ENCODE measurements around the gene SSRP1. TPM values are rescaled to one million over a fixed set of nuclear protein-coding genes. Genes with fewer than 3 reads are reported as not detected.
"Not testable (repeated sequence)": the region's sequence is repeated elsewhere in the genome, so short reads cannot be mapped to it uniquely, and the experiment has no call there.

SSRP1 gene
- total RNA-seq, 1 donor from 2014 or later = 54.9 TPM

DNA sequence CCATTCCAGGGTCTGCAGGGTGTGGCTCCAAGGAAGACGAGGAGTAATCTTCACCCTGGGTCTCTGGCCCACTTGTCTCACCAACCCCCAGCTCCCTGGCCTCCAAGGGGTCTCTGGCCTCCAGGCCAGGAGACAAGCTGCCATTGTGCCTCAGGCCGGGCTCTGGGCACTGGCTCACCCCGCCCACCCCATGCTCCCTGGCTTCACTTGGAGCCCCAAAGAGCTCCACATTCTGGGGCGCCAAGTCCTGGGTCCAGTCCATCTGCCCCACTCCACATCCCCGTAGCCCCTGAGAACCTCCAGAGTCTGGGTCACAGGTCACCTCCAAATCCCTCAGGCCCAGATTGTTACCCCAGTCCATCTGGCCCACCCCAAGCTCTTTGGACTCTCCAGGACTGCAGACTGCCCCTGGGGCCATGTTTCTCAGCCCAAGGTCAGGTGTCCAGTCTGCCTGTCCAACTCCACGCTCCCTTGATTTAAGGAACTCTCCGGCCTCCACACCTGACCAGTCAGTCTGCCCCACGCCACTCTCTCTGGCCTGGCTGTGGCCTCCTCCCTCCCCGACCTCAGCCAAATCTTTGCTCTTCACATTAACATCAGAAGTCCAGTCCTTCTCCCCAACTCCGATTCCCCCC is 27.1 kb downstream of the SSRP1 start:
- DNase-seq (ENCODE audit: low spot score) = no peak
- ATAC-seq = no peak
- intact Hi-C loops (cut with DNase I) = no loop called here

- DNase-seq (ENCODE audit: low spot score) (no peak), ATAC-seq (no peak)
- intact Hi-C loops (cut with DNase I) = no loop called here
These were observed 27.9 kb downstream of the SSRP1 start for GRCh38 chr11:57307666-57308270.

DNA sequence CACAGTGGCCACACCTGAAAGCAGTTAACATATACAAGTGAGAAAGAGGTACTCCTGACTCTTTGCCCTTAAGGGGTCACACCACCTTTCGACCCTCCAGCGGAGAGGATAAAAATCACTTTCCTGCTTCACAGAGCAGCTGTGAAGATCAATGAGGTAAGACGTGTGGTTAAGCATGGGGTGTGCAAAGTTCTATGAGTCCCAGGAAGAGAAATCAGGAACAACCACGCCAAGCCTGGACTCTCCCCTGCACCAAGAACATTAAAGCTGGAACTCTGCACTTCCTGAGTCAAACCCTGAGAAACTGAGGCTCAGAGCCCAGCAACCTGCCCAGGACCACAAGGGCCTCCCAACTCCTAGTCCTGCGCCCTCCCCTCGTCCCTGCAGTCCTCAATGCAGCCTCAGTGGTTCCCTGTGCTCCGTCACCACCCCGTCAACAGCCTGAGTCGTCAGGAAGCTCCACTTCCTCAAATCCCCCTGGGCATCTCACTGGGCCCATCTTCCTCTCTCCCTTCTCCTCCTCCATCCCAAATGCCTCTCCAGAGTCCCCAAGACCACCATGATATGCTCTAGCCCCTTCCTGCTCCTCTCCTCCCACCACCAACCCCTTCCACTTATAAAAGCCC is 28.6 kb downstream of the SSRP1 start:
- intact Hi-C loops (cut with DNase I) = no loop called here
- DNase-seq (ENCODE audit: low spot score) = no peak
- ATAC-seq = no peak

DNA sequence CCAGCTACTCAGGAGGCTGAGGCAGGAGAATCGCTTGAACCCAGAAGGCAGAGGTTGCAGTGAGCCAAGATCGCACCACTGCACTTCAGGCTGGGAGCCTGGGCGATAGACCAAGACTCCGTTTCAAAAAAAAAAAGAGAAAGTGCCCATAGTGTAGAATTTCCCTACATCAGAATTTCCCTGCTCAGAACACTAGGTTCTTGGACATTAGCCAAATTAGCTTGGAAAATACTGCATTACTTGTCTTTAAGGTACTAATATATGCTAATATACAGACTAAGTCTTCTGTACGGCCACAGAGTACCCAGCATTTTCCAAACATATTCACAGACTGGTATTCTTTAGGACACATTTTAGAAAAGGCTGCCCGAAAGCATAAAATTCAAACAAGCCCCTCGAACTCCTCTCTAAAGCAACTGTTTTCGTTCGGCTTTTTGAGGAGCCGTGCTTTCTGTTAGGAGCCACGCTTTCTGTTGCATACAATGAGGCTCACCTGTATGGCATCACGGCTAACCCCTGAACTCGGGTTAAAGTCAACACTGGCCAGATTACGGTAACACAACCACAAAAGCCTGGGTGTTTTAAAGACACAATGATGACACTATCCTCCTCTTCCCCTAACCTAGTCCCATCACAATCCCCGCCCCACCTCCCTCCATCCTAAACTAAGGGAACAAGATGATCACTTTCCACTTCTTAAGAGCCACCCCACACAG is 29.4 kb downstream of the SSRP1 start:
- intact Hi-C loops (cut with DNase I) = no loop called here
- DNase-seq (ENCODE audit: low spot score) (no peak), ATAC-seq (no peak)

DNA sequence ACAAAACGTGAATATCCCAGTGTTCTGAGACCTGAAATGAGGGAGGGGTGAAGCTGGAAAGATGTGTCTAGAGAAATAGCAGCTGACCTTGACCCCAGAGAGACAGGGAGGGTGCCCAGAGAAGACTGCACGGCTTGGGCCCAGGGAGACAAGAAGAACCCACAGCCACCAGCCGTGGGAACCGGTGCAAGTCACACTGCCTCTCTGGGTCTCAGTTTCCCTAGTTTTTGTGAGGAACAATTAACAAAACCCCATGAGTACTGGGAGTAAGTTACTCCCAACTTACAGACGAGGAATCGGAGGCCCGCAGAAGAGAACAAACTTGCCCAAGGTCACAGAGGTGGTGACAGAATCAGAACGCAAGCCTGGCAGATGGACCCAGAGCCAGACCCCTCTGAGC is 30.2 kb downstream of the SSRP1 start:
- DNase-seq (ENCODE audit: low spot score) (no peak), ATAC-seq (no peak)
- intact Hi-C loops (cut with DNase I) = no loop called here

DNA sequence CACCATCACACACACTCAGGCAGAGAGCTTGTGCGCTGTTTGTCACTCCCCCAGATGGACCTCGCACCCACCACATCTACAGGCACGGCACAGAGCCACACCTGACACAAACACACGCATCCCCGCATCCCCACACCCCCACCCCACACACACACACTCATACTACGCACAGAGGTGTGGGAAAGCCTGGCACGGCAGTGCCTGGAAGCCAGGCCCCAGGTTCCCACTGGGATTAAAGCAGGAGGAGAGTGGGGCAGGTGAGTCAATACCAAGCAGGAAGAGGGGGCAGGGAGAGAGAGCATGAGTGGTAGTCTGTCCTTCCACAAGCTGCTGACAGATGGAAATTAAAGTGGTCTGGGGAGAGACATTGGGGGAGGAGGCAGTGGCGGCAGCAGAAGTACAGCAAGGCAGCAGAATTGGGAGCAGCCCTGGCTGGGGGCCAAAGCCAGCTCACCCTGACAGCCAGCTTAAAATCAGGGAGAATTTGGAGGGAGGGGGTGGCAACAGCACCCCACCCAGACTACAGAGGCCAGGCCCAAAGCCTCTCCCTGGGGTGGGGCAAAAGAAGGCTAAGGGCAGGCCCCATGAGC is 31.6 kb downstream of the SSRP1 start:
- intact Hi-C loops (cut with DNase I) = no loop called here
- no peak for DNase-seq (ENCODE audit: low spot score)
- peak; percentile 47 for ATAC-seq

DNA sequence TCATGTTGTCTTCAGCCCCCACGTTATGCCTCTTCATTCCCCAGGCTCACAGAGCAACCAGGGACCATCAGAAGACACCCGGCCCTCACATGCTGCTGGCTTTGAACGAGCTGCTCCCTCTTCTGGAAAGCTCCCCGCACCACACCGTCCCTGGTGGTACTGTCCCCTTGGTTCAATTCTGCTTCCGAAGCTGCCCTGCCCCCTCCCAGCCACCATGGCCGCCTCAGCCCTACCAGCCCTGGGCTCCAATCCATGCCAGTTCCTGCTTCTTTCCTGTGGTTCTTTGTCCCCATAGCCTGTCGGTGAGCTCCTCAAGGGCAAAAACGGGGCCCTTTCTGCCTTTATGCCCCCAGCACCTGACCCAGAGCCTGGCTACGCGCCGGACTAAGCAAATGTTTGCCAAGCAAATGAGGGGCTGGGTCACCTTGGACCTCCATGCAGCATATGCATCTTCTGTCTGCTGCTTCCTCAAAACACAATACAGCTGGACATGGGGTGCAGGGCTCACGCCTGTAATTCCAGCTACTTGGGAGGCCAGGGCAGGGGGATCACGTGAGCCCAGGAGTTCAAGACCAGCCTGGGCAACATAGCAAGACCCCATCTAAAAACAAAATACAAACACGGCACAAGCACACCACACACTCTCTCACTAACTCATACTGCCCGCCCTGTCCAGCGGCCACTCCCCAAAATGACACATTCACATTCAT is 32.3 kb downstream of the SSRP1 start:
- intact Hi-C loops (cut with DNase I) = no loop called here
- ATAC-seq (no peak), DNase-seq (ENCODE audit: low spot score) (no peak)

GRCh38 chr11:57302489-57302888 is 33.2 kb downstream of the SSRP1 start:
- no peak for ATAC-seq
- intact Hi-C loops (cut with DNase I) = no loop called here
- no peak for DNase-seq (ENCODE audit: low spot score)

- DNase-seq (ENCODE audit: low spot score) = no peak
- no peak for ATAC-seq
- intact Hi-C loops (cut with DNase I) = no loop called here
These were observed 33.8 kb downstream of the SSRP1 start for GRCh38 chr11:57301711-57302423.

GRCh38 chr11:57300785-57301184 is 34.9 kb downstream of the SSRP1 start:
- ATAC-seq = no peak
- intact Hi-C loops (cut with DNase I) = no loop called here

DNA sequence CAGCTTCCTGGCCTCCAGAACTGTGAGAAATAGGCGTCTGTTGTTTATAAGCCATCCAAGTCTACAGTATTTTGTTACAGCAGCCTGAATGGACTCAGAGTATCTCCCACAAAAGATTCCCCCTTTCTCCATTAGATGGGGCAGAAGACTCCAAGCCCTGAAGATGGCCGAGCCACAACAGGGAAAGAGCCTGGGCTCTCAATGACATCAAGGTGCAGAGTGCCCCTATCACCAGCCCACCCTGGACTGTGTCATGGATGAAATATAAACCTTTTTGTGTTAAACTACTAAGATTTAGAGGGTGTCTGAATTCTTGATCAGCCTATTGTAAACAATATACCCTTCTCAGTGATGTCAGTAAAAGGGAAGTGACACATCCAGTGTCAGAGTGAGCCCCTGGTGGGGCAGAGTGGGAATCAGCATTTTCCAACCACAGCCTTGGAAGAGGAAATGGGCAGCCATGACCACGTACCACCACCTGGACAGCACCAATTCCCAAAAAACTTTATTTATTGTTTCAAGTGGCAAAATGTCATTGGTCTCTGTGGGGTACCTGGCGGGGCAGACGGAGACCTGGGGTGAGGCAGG is 36.4 kb downstream of the SSRP1 start:
- ATAC-seq (no peak), DNase-seq (ENCODE audit: low spot score) (no peak)
- intact Hi-C loops (cut with DNase I) = no loop called here

More at GRCh38 chr11:57300785-57301184, 34.9 kb downstream of the SSRP1 start:
- DNase-seq (ENCODE audit: low spot score) = no peak

- no peak for DNase-seq (ENCODE audit: low spot score)
- intact Hi-C loops (cut with DNase I) = no loop called here
- no peak for ATAC-seq
These were observed 38.5 kb downstream of the SSRP1 start for GRCh38 chr11:57297221-57297620.

DNA sequence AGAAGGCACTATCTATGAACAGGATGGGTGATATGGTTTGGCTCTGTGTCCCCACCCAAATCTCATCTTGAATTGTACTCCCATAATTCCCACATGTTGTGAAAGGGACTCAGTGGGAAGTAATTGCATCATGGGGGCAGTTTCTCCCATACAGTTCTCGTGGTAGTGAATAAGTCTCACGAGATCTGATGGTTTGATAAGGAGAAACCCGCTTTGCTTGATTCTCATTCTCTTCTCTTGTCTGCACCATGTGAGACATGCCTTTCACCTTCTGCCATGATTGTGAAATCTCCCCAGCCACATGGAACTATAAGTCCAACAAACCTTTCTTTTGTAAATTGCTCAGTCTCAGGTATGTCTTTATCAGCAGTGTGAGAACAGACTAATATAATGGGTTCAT is 39.5 kb downstream of the SSRP1 start:
- DNase-seq (ENCODE audit: low spot score); intact Hi-C loops (cut with DNase I); ATAC-seq: not testable (repeated sequence)

DNA sequence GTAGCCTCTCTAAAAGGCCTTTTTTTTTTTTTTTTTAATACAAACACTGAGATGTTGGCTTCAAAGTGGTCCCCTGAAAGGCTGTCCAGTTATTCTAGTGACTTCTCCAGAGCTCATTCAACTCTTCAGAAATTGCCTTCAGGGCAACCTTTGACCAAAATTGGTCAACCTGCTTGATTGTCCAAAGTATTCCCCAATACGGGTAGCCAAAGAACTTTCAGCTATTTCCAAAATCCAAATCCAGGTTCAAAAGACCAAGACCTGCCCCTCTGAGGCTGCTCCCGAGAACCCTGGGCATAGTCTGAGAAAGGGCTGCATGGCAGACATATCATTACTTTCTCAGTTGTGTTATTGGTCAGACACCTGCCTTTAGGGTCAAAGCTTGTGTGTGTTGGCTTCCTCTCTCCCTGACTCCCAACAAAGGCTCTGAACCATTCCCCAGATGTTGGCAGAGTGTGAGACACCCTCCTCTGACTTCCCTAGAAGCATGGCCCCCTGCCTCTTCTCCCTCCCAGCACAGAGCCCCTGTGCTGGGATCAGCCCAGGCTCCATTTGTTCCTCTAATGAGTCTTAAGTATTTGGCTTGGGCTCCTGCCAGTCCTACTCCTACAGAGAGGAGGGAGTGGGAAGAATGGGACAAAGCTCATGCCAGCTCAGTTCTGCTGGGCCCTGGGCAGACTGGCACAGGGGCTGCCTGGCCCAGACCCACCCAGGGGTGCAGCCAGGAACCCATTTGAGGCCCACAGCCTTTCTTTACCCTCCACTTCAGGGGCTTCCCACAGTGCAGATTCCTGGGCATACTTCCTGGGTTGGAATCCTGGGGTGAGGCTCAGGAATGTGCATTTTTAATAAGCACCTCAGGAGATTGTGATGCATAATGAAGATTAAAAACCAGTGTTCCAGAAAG is 41.2 kb downstream of the SSRP1 start:
- ATAC-seq = peak; percentile 62
- intact Hi-C loops (cut with DNase I) = no loop called here
- DNase-seq (ENCODE audit: low spot score) = no peak

- DNase-seq (ENCODE audit: low spot score) = no peak
- intact Hi-C loops (cut with DNase I) = no loop called here
- ATAC-seq = no peak
These were observed 45.4 kb downstream of the SSRP1 start for GRCh38 chr11:57290288-57290687.

GRCh38 chr11:57288771-57289579 is 46.7 kb downstream of the SSRP1 start:
- intact Hi-C loops (cut with DNase I) = no loop called here
- peak; percentile 33 for ATAC-seq
- DNase-seq (ENCODE audit: low spot score) = no peak

Data from sciatic nerve (tissue), 2 donors.